ENCODE measurements around the gene TP53I11. TPM values are rescaled to one million over a fixed set of nuclear protein-coding genes. Genes with fewer than 3 reads are reported as not detected.

TP53I11 gene
- polyA plus RNA-seq, 1 donor (not counting 4 experiments of a cell fraction or from before 2014, with no cell fraction given), result 21.4 TPM

- dilution Hi-C loops (cut with MboI; ENCODE audit: extremely low pct_ligation_motif_present, low sequenced_read_pairs), result no loop called here
- FAIRE-seq, result no peak
These were observed 38.4 kb upstream of the TP53I11 start for GRCh38 chr11:44988981-44989635.

GRCh38 chr11:44988111-44988510, 37.4 kb upstream of the TP53I11 start:
- H3K36me3 ChIP-seq (ENCODE audit: control insufficient read depth in 2 of 2, extremely low read depth in 1 of 2, insufficient read depth in 2 of 2, low read length in 2 of 2), result no peaks in the 10 kb centered on the region
- no peak overlapping the region for H3K4me2 ChIP-seq (ENCODE audit: control insufficient read depth, extremely low read depth, insufficient read depth, low read depth, low read length)
- no peak for TF ChIP-seq EZH2 (IDR thresholded peaks at IDR 0.05; ENCODE audit: low read length)
- TF ChIP-seq CTCF (optimal IDR thresholded peaks at IDR 0.05 in 1 of 3, IDR thresholded peaks at IDR 0.05 in 1 of 3, conservative IDR thresholded peaks at IDR 0.05 in 1 of 3; ENCODE audit: extremely low read depth in 1 of 3, insufficient read depth in 2 of 3, low read length in 3 of 3), result no peak
- H4K20me1 ChIP-seq (ENCODE audit: control insufficient read depth, extremely low read depth, insufficient read depth, low read length), result no peaks in the 10 kb centered on the region
- no peaks in the 10 kb centered on the region for H3K9me3 ChIP-seq (ENCODE audit: control insufficient read depth, low read depth, low read length)
- H3K79me2 ChIP-seq (ENCODE audit: control insufficient read depth, insufficient read depth, low read length), result no peaks in the 10 kb centered on the region
- dilution Hi-C loops (cut with MboI; ENCODE audit: extremely low pct_ligation_motif_present, low sequenced_read_pairs), result no loop called here
- no peaks in the 10 kb centered on the region for H3K9me1 ChIP-seq (ENCODE audit: control insufficient read depth, extremely low read depth, insufficient read depth, low read length)
- H3K9ac ChIP-seq (ENCODE audit: control insufficient read depth, extremely low read depth, insufficient read depth, low read length), result no peak overlapping the region
- DNase-seq (ENCODE audit: low read depth, low spot score) (no peak), FAIRE-seq (no peak)
- no peak overlapping the region for H3K27ac ChIP-seq (ENCODE audit: control insufficient read depth, insufficient read depth, low read length)
- H3K4me3 ChIP-seq (ENCODE audit: control insufficient read depth in 2 of 3, extremely low read depth in 1 of 3, insufficient read depth in 2 of 3, low read depth in 1 of 3, low read length in 3 of 3), result no peak overlapping the region
- no peak overlapping the region for H2AFZ ChIP-seq (ENCODE audit: control insufficient read depth, low read length)
- no peaks in the 10 kb centered on the region for H3K27me3 ChIP-seq (ENCODE audit: control insufficient read depth, extremely low read depth, insufficient read depth, low read length)
- H3K4me1 ChIP-seq (ENCODE audit: control insufficient read depth, extremely low read depth, insufficient read depth, low read length), result peaks cover 14% of the 10 kb centered on the region

More at GRCh38 chr11:44988981-44989635, 38.4 kb upstream of the TP53I11 start:
- no peaks in the 10 kb centered on the region for H3K9me3 ChIP-seq (ENCODE audit: control insufficient read depth, low read depth, low read length)
- peaks cover 9% of the 10 kb centered on the region for H3K4me1 ChIP-seq (ENCODE audit: control insufficient read depth, extremely low read depth, insufficient read depth, low read length)
- H3K27ac ChIP-seq (ENCODE audit: control insufficient read depth, insufficient read depth, low read length), result no peak overlapping the region
- H4K20me1 ChIP-seq (ENCODE audit: control insufficient read depth, extremely low read depth, insufficient read depth, low read length), result no peaks in the 10 kb centered on the region
- no peaks in the 10 kb centered on the region for H3K27me3 ChIP-seq (ENCODE audit: control insufficient read depth, extremely low read depth, insufficient read depth, low read length)
- H3K9me1 ChIP-seq (ENCODE audit: control insufficient read depth, extremely low read depth, insufficient read depth, low read length), result no peaks in the 10 kb centered on the region
- DNase-seq (ENCODE audit: low read depth, low spot score), result no peak
- H3K4me2 ChIP-seq (ENCODE audit: control insufficient read depth, extremely low read depth, insufficient read depth, low read depth, low read length), result no peak overlapping the region
- no peak for TF ChIP-seq CTCF (optimal IDR thresholded peaks at IDR 0.05 in 1 of 3, IDR thresholded peaks at IDR 0.05 in 1 of 3, conservative IDR thresholded peaks at IDR 0.05 in 1 of 3; ENCODE audit: extremely low read depth in 1 of 3, insufficient read depth in 2 of 3, low read length in 3 of 3)
- no peak for TF ChIP-seq EZH2 (IDR thresholded peaks at IDR 0.05; ENCODE audit: low read length)
- H2AFZ ChIP-seq (ENCODE audit: control insufficient read depth, low read length), result no peak overlapping the region
- no peaks in the 10 kb centered on the region for H3K79me2 ChIP-seq (ENCODE audit: control insufficient read depth, insufficient read depth, low read length)
- no peak overlapping the region for H3K9ac ChIP-seq (ENCODE audit: control insufficient read depth, extremely low read depth, insufficient read depth, low read length)
- H3K4me3 ChIP-seq (ENCODE audit: control insufficient read depth in 2 of 3, extremely low read depth in 1 of 3, insufficient read depth in 2 of 3, low read depth in 1 of 3, low read length in 3 of 3), result no peak overlapping the region
- no peaks in the 10 kb centered on the region for H3K36me3 ChIP-seq (ENCODE audit: control insufficient read depth in 2 of 2, extremely low read depth in 1 of 2, insufficient read depth in 2 of 2, low read length in 2 of 2)

All from keratinocyte (primary cell).